A172 (cell line): Measurements from ENCODE around the gene ADD1. TPM values are rescaled to one million over a fixed set of nuclear protein-coding genes. Genes with fewer than 3 reads are reported as not detected.

ENCODE experiments used
- DNase-seq: peaks from one replicate; pipeline ENCODE4 v3.0.0-alpha.2; 2015; ENCODE audit warnings: low spot score
- total RNA-seq: library from RNA; depleted of rRNA; stranded (reverse); fragments of >200 nt; shearing (Covaris generic); gene quantifications from 2 replicates; pipeline ENCODE4 v1.2.3, GENCODE V29; 2014

Gene ADD1
- total RNA-seq, 1 experiment from 2014 or later, result 199 TPM

DNA sequence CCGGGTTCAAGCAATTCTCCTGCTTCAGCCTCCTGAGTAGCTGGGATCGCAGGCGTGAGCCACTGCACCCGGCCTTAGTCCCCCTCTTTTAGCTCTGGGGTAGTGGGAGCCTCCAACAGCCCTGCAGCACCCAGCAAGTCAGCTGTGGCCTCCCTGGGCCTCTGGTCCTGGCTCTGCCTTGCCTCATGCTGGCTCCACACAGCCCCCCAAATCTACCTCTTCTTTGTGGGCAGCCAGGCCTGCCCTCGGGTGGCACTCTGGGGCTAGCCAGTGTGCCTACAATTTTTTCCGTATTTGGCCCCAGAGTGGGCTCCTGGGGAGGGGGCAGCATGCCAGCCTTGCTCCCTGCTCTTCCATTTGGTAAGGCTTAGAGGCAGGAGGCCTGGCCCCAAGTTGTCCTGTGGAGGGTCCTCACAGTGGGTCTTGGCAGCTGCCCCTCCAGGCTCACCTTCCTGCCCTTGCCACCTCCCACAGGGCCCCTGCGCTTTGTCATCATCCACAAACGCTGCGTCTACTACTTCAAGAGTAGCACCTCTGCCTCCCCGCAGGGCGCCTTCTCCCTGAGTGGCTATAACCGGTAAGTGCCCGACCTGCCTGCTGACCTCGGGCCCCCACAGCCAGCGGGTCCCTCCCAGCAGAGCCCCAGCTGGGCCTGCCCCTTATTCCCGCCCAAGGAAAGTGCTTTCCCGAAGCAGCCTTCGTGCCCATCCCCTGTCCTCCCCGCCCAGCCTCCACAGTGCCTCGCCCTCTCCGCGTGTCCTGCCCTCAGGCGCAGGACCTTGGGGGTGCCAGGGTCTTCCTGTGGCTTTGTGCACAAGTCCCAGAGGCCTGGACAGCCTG lies 21.0 kb upstream of the ADD1 start:
- DNase-seq, result no peak

DNA sequence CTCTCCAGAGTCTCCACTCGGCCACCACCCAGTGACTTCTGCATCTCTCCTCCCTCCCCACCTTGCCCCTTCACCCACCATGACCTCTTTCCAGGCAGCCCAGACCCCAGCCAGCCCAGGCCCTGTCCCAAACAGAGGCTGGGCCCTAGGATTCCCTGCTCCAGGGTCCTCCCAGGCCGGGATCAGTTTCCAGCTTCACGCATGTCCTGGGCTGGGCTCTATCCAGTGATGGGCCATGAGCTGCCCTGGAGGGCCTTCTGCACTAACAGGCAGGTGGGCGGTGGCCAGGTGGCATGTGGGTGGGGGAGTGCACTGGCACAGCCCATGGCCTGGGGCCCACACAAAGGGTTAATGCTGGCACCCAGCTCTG lies 20.4 kb upstream of the ADD1 start:
- DNase-seq, result no peak

DNA sequence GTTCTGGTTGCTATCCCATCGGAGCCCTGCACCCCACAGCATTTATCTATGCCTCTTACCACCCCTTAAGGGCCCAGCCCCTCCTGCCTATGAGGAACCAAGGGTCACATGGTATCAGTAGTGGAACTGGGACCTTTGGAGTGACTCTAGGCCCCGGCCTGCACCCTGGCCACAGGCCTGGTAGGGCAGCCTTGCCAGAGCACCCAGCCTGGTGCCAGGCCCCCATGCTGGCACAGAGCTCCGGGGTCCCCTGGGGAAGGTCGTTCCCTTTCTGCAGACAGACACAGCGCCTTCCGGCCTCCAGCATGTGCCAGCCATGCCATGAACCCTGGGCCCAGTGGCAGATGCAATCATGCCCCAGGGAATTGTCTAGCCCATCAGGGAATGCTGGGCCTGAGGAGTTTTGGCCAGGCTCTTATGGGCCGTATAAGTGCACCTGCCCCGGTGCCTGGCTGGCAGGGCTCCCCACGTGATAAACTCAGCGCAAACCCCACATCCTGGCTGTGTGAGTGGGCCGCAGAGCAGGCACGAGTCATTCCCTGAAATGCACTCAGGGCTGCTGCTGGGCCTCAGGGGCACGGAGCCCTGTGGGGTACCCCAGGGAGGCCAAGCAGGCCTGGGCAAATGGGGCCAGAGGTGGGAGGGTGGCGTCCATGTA lies 19.8 kb upstream of the ADD1 start:
- DNase-seq, result no peak

DNA sequence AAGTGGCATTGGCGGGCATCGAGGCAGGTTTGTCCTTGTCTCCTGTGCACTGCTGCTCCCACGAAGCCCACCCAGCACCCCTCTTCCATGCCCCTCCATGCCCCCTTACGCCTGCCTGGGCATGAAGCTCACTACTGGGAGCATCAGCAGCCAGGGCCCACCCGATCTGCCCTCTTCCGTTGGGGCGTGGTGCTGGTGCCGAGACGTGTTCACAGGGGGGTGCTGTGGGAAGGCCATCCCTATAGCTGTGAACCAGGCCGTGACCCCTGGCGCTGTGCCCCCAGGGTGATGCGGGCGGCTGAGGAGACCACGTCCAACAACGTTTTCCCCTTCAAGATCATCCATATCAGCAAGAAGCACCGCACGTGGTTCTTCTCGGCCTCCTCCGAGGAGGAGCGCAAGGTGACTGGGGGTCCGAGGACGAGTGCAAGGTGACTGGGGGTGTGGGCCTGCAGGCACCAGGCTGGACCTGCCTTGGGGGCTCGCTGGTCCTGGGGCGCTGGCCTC lies 19.3 kb upstream of the ADD1 start:
- DNase-seq, result no peak

GRCh38 chr4:2824836-2825381 lies 18.7 kb upstream of the ADD1 start:
- DNase-seq, result no peak

- no peak for DNase-seq
These were observed 17.9 kb upstream of the ADD1 start for GRCh38 chr4:2825740-2826139.

DNA sequence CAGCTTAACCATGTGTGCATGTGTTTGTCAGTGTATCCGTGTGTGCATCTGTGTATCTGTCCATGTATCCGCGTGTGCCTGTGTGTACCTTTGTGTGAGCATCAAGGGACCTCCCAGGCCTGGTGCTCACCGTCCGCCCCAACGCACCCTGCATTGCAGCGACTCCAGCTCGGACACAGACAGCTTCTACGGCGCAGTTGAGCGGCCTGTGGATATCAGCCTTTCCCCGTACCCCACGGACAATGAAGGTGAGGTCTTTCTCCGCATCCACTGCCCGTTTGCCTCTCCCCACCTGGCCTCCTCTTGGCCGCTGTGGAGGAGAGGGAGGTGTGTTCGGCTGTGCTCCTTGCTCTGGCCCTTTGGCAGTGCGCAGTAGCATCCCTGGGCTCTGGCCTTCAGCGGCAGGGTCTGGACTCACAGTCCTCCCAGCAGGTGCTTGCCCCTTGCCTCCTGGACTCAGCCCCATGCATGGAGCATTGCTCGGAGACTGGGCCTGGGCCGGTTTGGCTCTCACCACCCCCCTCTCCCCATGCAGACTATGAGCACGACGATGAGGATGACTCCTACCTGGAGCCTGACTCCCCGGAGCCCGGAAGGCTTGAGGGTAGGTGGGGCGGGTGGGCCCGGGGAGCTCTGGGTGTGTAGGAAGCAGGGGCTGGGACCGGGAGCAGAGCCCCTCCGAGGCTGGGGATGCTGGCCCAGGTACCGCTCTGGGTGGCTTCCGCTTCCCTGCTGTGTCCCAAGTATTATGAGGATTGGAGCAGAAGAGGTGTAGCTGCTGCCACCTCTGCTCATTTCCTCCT lies 16.4 kb upstream of the ADD1 start:
- DNase-seq, result no peak

- DNase-seq, result no peak
These were observed 15.5 kb upstream of the ADD1 start for GRCh38 chr4:2827874-2828751.

- no peak for DNase-seq
These were observed 14.9 kb upstream of the ADD1 start for GRCh38 chr4:2828758-2829181.

DNA sequence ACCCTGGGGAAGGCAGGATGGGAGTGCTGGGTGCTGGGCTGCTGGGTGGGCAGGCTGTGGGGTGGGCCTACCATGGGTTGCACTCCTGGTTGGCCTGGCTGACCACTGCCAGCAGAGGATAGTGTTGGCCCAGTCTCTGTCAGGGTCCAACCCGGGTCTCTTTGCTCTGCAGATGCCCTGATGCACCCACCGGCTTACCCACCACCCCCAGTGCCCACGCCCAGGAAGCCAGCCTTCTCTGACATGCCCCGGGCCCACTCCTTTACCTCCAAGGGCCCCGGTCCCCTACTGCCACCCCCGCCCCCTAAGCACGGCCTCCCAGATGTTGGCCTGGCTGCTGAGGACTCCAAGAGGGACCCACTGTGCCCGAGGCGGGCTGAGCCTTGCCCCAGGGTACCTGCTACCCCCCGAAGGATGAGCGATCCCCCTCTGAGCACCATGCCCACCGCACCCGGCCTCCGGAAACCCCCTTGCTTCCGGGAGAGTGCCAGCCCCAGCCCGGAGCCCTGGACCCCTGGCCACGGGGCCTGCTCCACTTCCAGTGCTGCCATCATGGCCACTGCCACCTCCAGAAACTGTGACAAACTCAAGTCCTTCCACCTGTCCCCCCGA lies 14.2 kb upstream of the ADD1 start:
- DNase-seq, result no peak

DNA sequence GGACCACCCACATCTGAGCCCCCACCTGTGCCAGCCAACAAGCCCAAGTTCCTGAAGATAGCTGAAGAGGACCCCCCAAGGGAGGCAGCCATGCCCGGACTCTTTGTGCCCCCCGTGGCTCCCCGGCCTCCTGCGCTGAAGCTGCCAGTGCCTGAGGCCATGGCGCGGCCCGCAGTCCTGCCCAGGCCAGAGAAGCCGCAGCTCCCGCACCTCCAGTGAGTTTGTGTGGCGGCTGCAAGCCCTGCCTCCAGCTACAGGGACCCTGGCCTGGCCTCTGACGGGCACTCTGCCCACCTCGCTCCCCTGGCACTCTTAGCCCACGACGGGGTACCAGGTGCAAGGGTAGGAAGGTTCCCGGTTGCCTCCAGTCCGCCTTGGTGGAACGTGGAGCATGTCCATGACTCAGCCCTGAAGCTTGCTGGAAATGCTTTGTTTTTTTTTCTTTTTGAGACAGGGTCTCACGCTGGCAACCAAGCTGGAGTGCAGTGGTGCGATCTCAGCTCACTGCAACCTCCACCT lies 13.7 kb upstream of the ADD1 start:
- no peak for DNase-seq

DNA sequence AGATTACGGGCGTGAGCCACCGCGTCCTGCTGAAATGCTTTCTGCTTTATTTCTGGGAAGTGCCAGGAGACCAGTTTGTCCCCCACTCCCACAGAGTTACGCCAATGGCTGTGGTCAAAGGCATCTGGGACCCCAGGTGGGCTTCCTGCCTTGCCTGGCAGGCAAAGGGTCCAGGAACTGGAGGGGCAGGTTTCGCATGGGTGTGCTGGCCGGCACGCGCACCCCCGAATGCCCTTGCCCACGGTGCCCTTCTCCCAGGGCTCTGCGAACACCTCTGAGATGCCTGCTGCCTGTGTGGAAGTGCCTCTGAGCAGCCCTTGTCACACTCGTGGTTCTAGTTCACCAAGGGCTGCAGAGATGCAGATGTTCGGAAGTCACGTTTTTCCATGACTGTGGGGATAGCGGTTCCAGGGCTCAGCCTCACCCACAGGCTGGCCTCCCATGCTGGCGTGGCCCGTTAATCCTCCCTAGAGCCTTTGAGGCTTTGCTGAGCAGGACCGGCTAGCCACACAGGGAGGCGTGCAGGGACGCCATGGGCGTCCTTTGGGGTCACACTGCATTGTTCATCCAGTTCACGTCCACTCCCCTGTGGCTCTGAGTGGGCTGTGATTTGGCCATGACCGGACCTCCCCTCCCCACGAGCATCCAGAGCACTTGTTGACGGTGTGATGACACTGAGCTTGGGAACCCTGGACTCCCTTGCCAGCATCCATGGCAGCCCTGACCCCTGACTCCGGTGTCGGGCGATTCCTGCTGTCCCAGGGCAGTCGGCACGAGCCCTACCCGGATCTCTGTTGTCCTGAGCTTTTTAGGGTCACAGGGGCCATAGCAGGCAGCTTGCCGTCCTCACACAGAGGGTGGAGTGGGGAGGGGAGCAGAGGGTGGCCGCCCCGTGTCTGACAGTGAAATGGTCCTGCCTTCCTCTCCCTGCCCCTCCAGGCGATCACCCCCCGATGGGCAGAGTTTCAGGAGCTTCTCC lies 12.7 kb upstream of the ADD1 start:
- no peak for DNase-seq

GRCh38 chr4:2831611-2832308 lies 11.9 kb upstream of the ADD1 start:
- no peak for DNase-seq

GRCh38 chr4:2832309-2832980 lies 11.2 kb upstream of the ADD1 start:
- DNase-seq, result no peak

DNA sequence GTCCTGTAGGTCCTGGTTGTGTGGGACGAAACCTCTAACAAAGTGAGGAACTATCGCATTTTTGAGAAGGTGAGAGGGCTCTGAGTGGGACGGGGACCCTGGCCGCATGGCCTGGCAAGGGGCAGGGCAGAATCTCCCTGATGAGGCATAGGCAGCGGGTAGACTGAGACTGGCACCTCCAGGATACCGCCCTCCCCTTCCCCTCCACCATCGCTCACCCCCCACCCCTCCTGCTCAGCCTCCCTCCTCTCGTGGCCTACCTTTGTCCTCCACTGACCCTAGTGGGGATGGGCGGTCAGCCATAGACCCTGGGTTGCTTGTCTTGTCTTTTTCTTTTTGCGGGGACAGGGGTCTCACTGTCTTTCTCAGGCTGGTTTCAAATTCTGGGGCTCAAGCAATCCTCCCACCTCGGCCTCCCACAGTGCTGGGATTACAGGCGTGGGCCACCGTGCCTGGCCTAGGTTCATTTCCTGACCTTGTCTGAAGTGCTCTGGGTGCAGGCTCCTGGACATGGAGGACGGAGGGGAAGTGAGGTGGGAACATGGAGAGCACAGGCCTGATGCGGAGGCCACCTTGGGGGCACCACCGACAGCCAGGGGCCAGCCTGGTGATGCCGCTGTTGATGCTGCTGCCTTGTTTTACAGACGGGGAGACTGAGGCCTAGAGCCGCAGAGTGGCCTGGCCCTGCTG lies 10.5 kb upstream of the ADD1 start:
- DNase-seq, result no peak

- no peak for DNase-seq
These were observed 10.0 kb upstream of the ADD1 start for GRCh38 chr4:2833671-2834000.
